Testis (tissue), 2 donors: Measurements from ENCODE around the gene BRAF.

Source experiments
- CTCF ChIP-seq, 3 experiments: fragments of 450-650 bp in 2 of 3; fragments of 200-600 bp in 1 of 3; sonication (generic) in 1 of 3; IDR thresholded peaks; one replicate each; pipeline ENCODE4 v1.5.1; 2016 to 2019; ENCODE audit warnings: antibody characterized with exemption in 3 of 3, mild to moderate bottlenecking in 2 of 3, moderate library complexity in 1 of 3
- POLR2A ChIP-seq: fragments of 450-650 bp; IDR thresholded peaks from one replicate; pipeline ENCODE4 v1.6.1; 2017; ENCODE audit warnings: antibody characterized with exemption, mild to moderate bottlenecking, moderate library complexity

GRCh38 chr7:140732416-140732815 lies 192.3 kb downstream of the BRAF start:
- no peak for TF ChIP-seq POLR2A
- no peak for TF ChIP-seq CTCF (IDR thresholded peaks at IDR 0.05)
